GM20000 (cell line): ENCODE data around the gene GATA2.

Experiments
- DNase-seq: peaks from one replicate; pipeline ENCODE4 v3.0.0; 2012; ENCODE audit warnings: low spot score
- CTCF ChIP-seq: IDR thresholded peaks from 2 replicates; pipeline ENCODE4 v1.5.1; 2012; ENCODE audit warnings: mild to moderate bottlenecking, control low read depth; ENCODE audit errors: extremely low read depth, missing control alignments

Gene GATA2

GRCh38 chr3:128433837-128434165 lies 59.2 kb downstream of the GATA2 start:
- no peak for DNase-seq
- TF ChIP-seq CTCF = no peak

GRCh38 chr3:128432971-128433836 lies 59.8 kb downstream of the GATA2 start:
- TF ChIP-seq CTCF = no peak
- DNase-seq = no peak

GRCh38 chr3:128432301-128432970 lies 60.6 kb downstream of the GATA2 start:
- no peak for TF ChIP-seq CTCF
- DNase-seq = no peak

GRCh38 chr3:128431803-128432300 lies 61.1 kb downstream of the GATA2 start:
- no peak for TF ChIP-seq CTCF
- DNase-seq = no peak

- no peak for DNase-seq
- no peak for TF ChIP-seq CTCF
Measured at GRCh38 chr3:128430731-128431130, 62.3 kb downstream of the GATA2 start.

- no peak for TF ChIP-seq CTCF
- DNase-seq = no peak
Measured at GRCh38 chr3:128430301-128430700, 62.7 kb downstream of the GATA2 start.

- DNase-seq = no peak
- TF ChIP-seq CTCF = no peak
Measured at GRCh38 chr3:128429751-128430150, 63.2 kb downstream of the GATA2 start.
